Small intestine (tissue), 7 donors: ENCODE data around the gene PARS2. TPM values are rescaled to one million over a fixed set of nuclear protein-coding genes. Genes with fewer than 3 reads are reported as not detected.
"Not testable (repeated sequence)": the region's sequence is repeated elsewhere in the genome, so short reads cannot be mapped to it uniquely, and the experiment has no call there.

Source experiments
- DNase-seq, 2 donors: peaks; one replicate each; pipeline versions ENCODE4 v3.0.0 to v3.0.0-alpha.2; 2013
- FAIRE-seq: peaks from 2 replicates; lab custom pipeline; 2012; peaks lifted over from hg19 to GRCh38; lab: Jason Lieb, UNC
- H3K27ac ChIP-seq, 3 donors: one replicate each; pipeline ENCODE4 v1.5.1; 2013; ENCODE audit warnings: low read length in 2 of 3, mild to moderate bottlenecking in 2 of 3, control low read depth in 1 of 3, inconsistent platforms in 1 of 3, low read depth in 1 of 3, moderate library complexity in 1 of 3
- H3K27me3 ChIP-seq, 3 donors: one replicate each; pipeline ENCODE4 v1.6.1; 2013; ENCODE audit warnings: low read length in 3 of 3, inconsistent platforms in 1 of 3; ENCODE audit not compliant: control insufficient read depth in 3 of 3, insufficient read depth in 3 of 3
- H3K36me3 ChIP-seq, 3 donors: one replicate each; pipeline ENCODE4 v1.6.1; 2013; ENCODE audit warnings: low read length in 3 of 3, inconsistent platforms in 1 of 3, low read depth in 1 of 3, mild to moderate bottlenecking in 1 of 3, moderate library complexity in 1 of 3; ENCODE audit not compliant: control insufficient read depth in 3 of 3, insufficient read depth in 2 of 3
- H3K4me1 ChIP-seq, 3 donors: one replicate each; pipeline ENCODE4 v1.6.1; 2013; ENCODE audit warnings: low read length in 2 of 3, inconsistent platforms in 1 of 3, low read depth in 1 of 3, mild to moderate bottlenecking in 1 of 3, moderate library complexity in 1 of 3; ENCODE audit not compliant: control insufficient read depth in 3 of 3, insufficient read depth in 2 of 3
- H3K4me3 ChIP-seq, 3 donors: one replicate each; pipeline ENCODE4 v1.5.1; 2013; ENCODE audit warnings: low read length in 3 of 3, control low read depth in 1 of 3, inconsistent platforms in 1 of 3, low read depth in 1 of 3, mild to moderate bottlenecking in 1 of 3, moderate library complexity in 1 of 3
- H3K9me3 ChIP-seq, 2 donors: one replicate each; pipeline ENCODE4 v1.6.1; 2013; ENCODE audit warnings: low read depth in 1 of 2, low read length in 1 of 2; ENCODE audit not compliant: control insufficient read depth in 2 of 2, insufficient read depth in 1 of 2
- WGBS, 3 donors: extraction: QIAGEN DNeasy Blood & Tissue Kit; methylation state at CpG; one replicate each; pipeline ENCODE4 v1.1.7; 2013; 5-methylcytosine and 5-hydroxymethylcytosine counted together
- polyA plus RNA-seq, 4 donors: library from polyadenylated mRNA; stranded (reverse) in 3 of 4; unstranded in 1 of 4; fragments of 200-250 nt in 3 of 4; fragments of 120-200 nt in 1 of 4; gene quantifications; one replicate each; pipeline versions ENCODE4 v1.2.1 to v1.2.3, GENCODE V29; 2013
- donor health status: healthy with polysubstance abuse.
- donor health status: control.
- donor health status: control.
- donor health status: Bipolar disorder and iron deficiency.
- donor health status: healthy.

The PARS2 gene
- polyA plus RNA-seq, 4 donors: 2.5 to 8.3 (median 3.9) TPM

DNA sequence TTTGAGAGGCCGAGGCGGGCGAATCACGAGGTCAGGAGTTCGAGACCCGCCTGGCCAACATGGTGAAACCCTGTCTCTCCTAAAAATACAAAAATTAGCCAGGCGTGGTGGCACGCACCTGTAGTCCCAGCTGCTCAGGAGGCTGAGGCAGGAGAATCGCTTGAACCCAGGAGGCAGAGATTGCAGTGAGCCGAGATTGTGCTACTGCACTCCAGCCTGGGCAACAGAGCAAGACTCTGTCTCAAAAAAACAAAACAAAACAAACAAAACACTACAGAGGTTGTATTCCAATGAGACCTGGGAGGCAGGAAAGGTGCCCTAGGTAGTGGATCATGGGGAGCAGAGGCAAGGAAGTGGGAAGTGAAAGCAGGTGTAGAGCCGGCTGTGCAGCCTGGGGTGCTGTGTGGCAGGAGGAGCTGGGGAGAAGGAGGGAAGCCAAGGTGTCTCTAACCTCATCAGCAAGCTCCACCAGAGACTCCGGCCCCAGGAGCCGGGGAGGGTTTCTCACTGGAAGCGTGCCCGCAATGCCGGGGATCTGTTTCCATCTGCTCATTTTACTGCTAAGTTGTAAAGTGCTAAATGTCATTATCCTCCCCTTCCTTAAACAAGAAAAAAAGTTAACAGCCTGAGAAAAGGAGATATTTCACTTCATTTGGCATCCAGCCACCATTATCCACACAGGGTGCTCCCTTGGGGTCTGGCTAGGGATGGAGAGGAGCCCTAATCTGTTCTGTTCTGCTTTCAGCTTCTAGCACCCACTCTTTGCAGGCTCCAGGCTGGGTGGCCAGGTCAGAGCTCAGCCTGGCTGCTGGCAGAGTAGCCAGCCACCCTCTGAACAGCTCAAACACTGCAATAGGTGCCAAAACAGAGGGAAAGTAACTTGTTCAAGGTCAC is 11.8 kb upstream of the PARS2 start:
- H3K9me3 ChIP-seq, H3K4me1 ChIP-seq, H3K27me3 ChIP-seq, H3K4me3 ChIP-seq, H3K27ac ChIP-seq, FAIRE-seq: not testable (repeated sequence)
- peaks cover 0 to 22% (median 0%) of the 10 kb centered on the region in 3 donors for H3K36me3 ChIP-seq
- WGBS, 3 donors: 56 to 66% (median 59%) methylated on average over 16 of the region's 16 CpGs
- DNase-seq: peak; percentile 35 to 41

GRCh38 chr1:54774820-54775498 is 10.6 kb upstream of the PARS2 start:
- no peaks in the 10 kb centered on the region for H3K27me3 ChIP-seq
- DNase-seq (no peak), FAIRE-seq (no peak)
- peaks cover 0 to 4% (median 0%) of the 10 kb centered on the region in 3 donors for H3K4me1 ChIP-seq
- no peak overlapping the region for H3K4me3 ChIP-seq
- peaks cover 0 to 13% (median 0%) of the 10 kb centered on the region in 3 donors for H3K36me3 ChIP-seq
- 67 to 78% (median 71%) methylated on average over 15 of the region's 15 CpGs for WGBS, 3 donors
- no peak overlapping the region for H3K27ac ChIP-seq
- no peaks in the 10 kb centered on the region for H3K9me3 ChIP-seq

- Histone ChIP-seq H3K27ac (no peak overlapping the region), H3K27me3 (no peaks in the 10 kb centered on the region), H3K9me3 (no peaks in the 10 kb centered on the region), H3K4me1 (peaks cover 0 to 4% (median 0%) of the 10 kb centered on the region in 3 donors), H3K4me3 (no peak overlapping the region), H3K36me3 (peaks cover 0 to 4% (median 0%) of the 10 kb centered on the region in 3 donors)
- 87 to 90% (median 87%) methylated on average over 2 of the region's 2 CpGs for WGBS, 3 donors
- FAIRE-seq: no peak
- no peak for DNase-seq
Observed at GRCh38 chr1:54772951-54773350, 8.6 kb upstream of the PARS2 start.

- Histone ChIP-seq H3K4me3 (no peak overlapping the region), H3K4me1 (peaks cover 0 to 7% (median 5%) of the 10 kb centered on the region in 3 donors), H3K9me3 (no peaks in the 10 kb centered on the region), H3K27ac (no peak overlapping the region), H3K36me3 (no peaks in the 10 kb centered on the region), H3K27me3 (no peaks in the 10 kb centered on the region)
- DNase-seq (peak in 1 of 2 donors; percentile 48), FAIRE-seq (no peak)
- WGBS, 3 donors: 79 to 83% (median 82%) methylated on average over 5 of the region's 5 CpGs
Observed at GRCh38 chr1:54768093-54768492, 3.8 kb upstream of the PARS2 start.

DNA sequence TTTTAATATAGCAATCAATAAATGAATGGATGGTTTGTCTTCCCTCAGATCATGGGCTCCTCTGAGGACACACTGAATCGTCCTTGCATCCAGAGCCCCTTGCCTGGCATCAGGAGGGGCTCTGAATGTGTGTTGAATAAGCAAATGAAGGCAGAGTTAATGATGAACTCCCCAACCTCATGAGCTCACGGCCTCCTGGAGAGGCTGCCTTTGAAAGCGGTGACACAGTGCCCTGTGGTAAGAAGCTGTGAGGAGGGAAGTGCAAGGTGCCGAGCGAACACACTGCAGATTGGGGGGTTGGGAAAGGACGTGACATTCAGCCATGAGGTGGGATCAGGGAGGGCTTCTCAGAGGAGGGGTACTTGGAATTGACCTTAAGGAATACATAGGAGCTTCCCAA is 3.2 kb upstream of the PARS2 start:
- peaks cover 0 to 7% (median 5%) of the 10 kb centered on the region in 3 donors for H3K4me1 ChIP-seq
- H3K4me3 ChIP-seq: no peak overlapping the region
- DNase-seq: no peak
- H3K9me3 ChIP-seq: no peaks in the 10 kb centered on the region
- no peak overlapping the region for H3K27ac ChIP-seq
- FAIRE-seq: no peak
- no peaks in the 10 kb centered on the region for H3K27me3 ChIP-seq
- no peaks in the 10 kb centered on the region for H3K36me3 ChIP-seq
- 55 to 61% (median 57%) methylated on average over 6 of the region's 6 CpGs for WGBS, 3 donors

DNA sequence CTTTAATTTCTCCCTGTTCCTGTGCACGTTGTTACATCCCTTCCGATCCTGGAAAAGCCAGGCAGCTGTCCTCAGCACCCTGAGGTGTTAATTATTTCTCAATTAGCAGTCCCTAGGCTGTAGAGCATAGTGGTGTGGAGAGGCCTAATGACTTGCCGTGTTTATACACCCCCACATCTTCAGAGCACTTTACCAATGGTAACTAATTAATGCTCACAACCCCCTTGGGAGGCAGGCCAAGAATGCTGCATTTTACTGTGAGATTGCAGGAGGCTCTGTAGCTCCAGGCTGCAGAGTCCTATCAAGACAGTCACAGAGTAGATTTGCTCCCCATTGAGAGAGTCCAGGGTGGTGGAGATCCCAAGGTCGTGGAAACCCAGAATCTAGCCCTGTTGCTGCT is 2.4 kb upstream of the PARS2 start:
- H3K9me3 ChIP-seq: no peaks in the 10 kb centered on the region
- H3K27me3 ChIP-seq: no peaks in the 10 kb centered on the region
- H3K4me3 ChIP-seq: no peak overlapping the region
- WGBS, 3 donors: 47 to 59% (median 52%) methylated on average over 4 of the region's 4 CpGs
- peaks cover 0 to 7% (median 5%) of the 10 kb centered on the region in 3 donors for H3K4me1 ChIP-seq
- FAIRE-seq (no peak), DNase-seq (no peak)
- peaks cover 0 to under 1% (median 0%) of the 10 kb centered on the region in 3 donors for H3K36me3 ChIP-seq
- H3K27ac ChIP-seq: no peak overlapping the region

DNA sequence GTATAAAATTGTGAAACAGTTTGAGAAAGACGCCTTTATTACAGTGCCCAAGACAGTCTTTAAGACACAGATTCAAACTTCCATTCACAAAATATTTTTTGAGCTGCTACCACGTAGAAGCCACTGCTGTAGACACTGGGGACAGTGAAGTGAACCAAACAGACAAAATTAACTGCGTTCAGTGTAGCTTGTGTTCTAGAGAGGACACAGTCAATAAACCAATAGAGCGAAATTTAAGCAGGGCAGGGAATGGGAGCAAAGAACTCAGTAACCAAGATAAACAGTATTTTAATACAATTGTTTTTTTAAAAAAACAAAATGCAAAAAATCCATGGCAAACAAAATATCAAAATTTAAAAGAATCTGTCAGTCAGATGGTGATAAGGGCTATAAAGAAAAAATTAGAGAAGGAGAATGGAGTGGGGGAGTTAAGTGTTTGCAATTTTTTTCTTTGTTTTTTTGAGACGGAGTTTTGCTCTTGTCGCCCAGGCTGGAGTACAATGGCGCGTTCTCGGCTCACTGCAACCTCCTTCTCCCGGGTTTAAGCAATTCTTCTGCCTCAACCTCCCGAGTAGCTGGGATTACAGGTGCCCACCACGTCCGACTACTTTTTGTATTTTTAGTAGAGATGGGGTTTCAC is 719 bp upstream of the PARS2 start:
- 60 to 64% (median 60%) methylated on average over 13 of the region's 13 CpGs for WGBS, 3 donors
- Histone ChIP-seq H3K36me3 (peaks cover 0 to 2% (median 0%) of the 10 kb centered on the region in 3 donors), H3K9me3 (no peaks in the 10 kb centered on the region), H3K27me3 (no peaks in the 10 kb centered on the region), H3K4me3 (peak overlapping the region in 2 of 3 donors; percentile 36 to 42), H3K4me1 (peaks cover 0 to 7% (median 5%) of the 10 kb centered on the region in 3 donors), H3K27ac (peak overlapping the region in 2 of 3 donors; percentile 19 to 58)
- no peak for DNase-seq
- no peak for FAIRE-seq

GRCh38 chr1:54763816-54764132 is 549 bp downstream of the PARS2 start:
- DNase-seq (no peak), FAIRE-seq (no peak)
- peak overlapping the region; percentile 62 to 88 (median 71) for H3K4me3 ChIP-seq
- no peaks in the 10 kb centered on the region for H3K9me3 ChIP-seq
- H3K4me1 ChIP-seq: peaks cover 0 to 7% (median 5%) of the 10 kb centered on the region in 3 donors
- no peaks in the 10 kb centered on the region for H3K27me3 ChIP-seq
- 2 to 3% (median 3%) methylated on average over 11 of the region's 11 CpGs for WGBS, 3 donors
- H3K36me3 ChIP-seq: peaks cover 0 to 6% (median 0%) of the 10 kb centered on the region in 3 donors
- H3K27ac ChIP-seq: peak overlapping the region; percentile 53 to 78 (median 73)
